Inferior parietal cortex (tissue), 1 donor: ENCODE data around the gene PAK3.

Experiments used
- DNase-seq: peaks from one replicate; pipeline ENCODE4 v3.0.0-alpha.2; 2016; ENCODE audit errors: extremely low spot score

PAK3 gene

GRCh38 chrX:111095974-111096895, at the start of gene PAK3:
Gene PAK3, plus strand, starts transcription at chrX:111096191. Its CDS starts 26,913 bp downstream, at chrX:111123104.
- DNase-seq = peak; percentile 43

- DNase-seq = no peak
Measured at GRCh38 chrX:111047575-111047974, 48.4 kb upstream of the PAK3 start.

GRCh38 chrX:111052478-111052877, 43.5 kb upstream of the PAK3 start:
- DNase-seq = no peak

GRCh38 chrX:111071542-111072277, 24.3 kb upstream of the PAK3 start:
- no peak for DNase-seq

- DNase-seq = no peak
Measured at GRCh38 chrX:111083081-111083480, 12.9 kb upstream of the PAK3 start.

GRCh38 chrX:111086591-111087006, 9.4 kb upstream of the PAK3 start:
- DNase-seq = no peak

GRCh38 chrX:111088628-111089027, 7.4 kb upstream of the PAK3 start:
- no peak for DNase-seq

- DNase-seq = no peak
Measured at GRCh38 chrX:111090458-111090857, 5.5 kb upstream of the PAK3 start.

- peak; percentile 44 for DNase-seq
Measured at GRCh38 chrX:111098874-111099273, 2.9 kb downstream of the PAK3 start.

GRCh38 chrX:111100191-111100590, 4.2 kb downstream of the PAK3 start:
- peak; percentile 46 for DNase-seq

GRCh38 chrX:111101580-111101979, 5.6 kb downstream of the PAK3 start:
- DNase-seq = no peak

- no peak for DNase-seq
Measured at GRCh38 chrX:111102636-111103035, 6.6 kb downstream of the PAK3 start.

GRCh38 chrX:111103246-111103645, 7.3 kb downstream of the PAK3 start:
- no peak for DNase-seq

GRCh38 chrX:111110098-111110775, 14.2 kb downstream of the PAK3 start:
- no peak for DNase-seq

- DNase-seq = no peak
Measured at GRCh38 chrX:111114806-111115205, 18.8 kb downstream of the PAK3 start.

GRCh38 chrX:111116666-111117065, 20.7 kb downstream of the PAK3 start:
- DNase-seq = no peak

- no peak for DNase-seq
Measured at GRCh38 chrX:111119341-111119740, 23.4 kb downstream of the PAK3 start.

- DNase-seq = no peak
Measured at GRCh38 chrX:111123125-111123524, 27.1 kb downstream of the PAK3 start.

- no peak for DNase-seq
Measured at GRCh38 chrX:111123606-111124179, 27.7 kb downstream of the PAK3 start.

GRCh38 chrX:111124418-111124817, 28.4 kb downstream of the PAK3 start:
- DNase-seq = no peak

- no peak for DNase-seq
Measured at GRCh38 chrX:111127038-111127437, 31.0 kb downstream of the PAK3 start.

- no peak for DNase-seq
Measured at GRCh38 chrX:111129921-111130320, 33.9 kb downstream of the PAK3 start.
